RWPE2 (cell line): ENCODE data around the gene PAX9.

ENCODE experiments used
- ATAC-seq: fragments of 200-7000 bp; cut with Tn5 transposase; 3 replicates; pipeline ENCODE4 v1.9.1; 2021; ENCODE audit warnings: low read depth
- DNase-seq: peaks from one replicate; pipeline ENCODE4 v3.0.0-alpha.2; 2020; ENCODE audit warnings: low spot score
- H3K27ac ChIP-seq: fragments of 450-650 bp; 2 replicates; pipeline ENCODE4 v1.5.1; 2017; ENCODE audit warnings: mild to moderate bottlenecking; ENCODE audit not compliant: poor library complexity, severe bottlenecking
- H3K27me3 ChIP-seq: fragments of 250-450 bp; sonication (Bioruptor Pico); 2 replicates; pipeline ENCODE4 v1.5.1; 2021; ENCODE audit warnings: mild to moderate bottlenecking, moderate library complexity; ENCODE audit not compliant: insufficient read depth, poor library complexity, severe bottlenecking
- H3K36me3 ChIP-seq: fragments of 250-450 bp; sonication (Bioruptor Pico); 2 replicates; pipeline ENCODE4 v1.5.1; 2020; ENCODE audit warnings: low read depth, mild to moderate bottlenecking, moderate library complexity
- H3K4me1 ChIP-seq: fragments of 250-450 bp; sonication (Bioruptor Pico); 2 replicates; pipeline ENCODE4 v1.5.1; 2021; ENCODE audit warnings: mild to moderate bottlenecking, moderate library complexity; ENCODE audit not compliant: insufficient read depth, poor library complexity, severe bottlenecking
- H3K4me3 ChIP-seq: fragments of 250-450 bp; sonication (Bioruptor Pico); 2 replicates; pipeline ENCODE4 v1.5.1; 2021; ENCODE audit warnings: mild to moderate bottlenecking, moderate library complexity; ENCODE audit not compliant: severe bottlenecking
- H3K9me3 ChIP-seq: fragments of 250-450 bp; sonication (Bioruptor Pico); 2 replicates; pipeline ENCODE4 v1.5.1; 2021; ENCODE audit warnings: mild to moderate bottlenecking, moderate library complexity; ENCODE audit not compliant: severe bottlenecking
- CTCF ChIP-seq: fragments of 450-650 bp; IDR thresholded peaks from one replicate; pipeline ENCODE4 v1.5.1; 2017; ENCODE audit warnings: mild to moderate bottlenecking, moderate library complexity; ENCODE audit not compliant: poor library complexity, severe bottlenecking

The PAX9 gene

GRCh38 chr14:36665887-36666415, 4.3 kb downstream of the PAX9 start:
- no peak for TF ChIP-seq CTCF

GRCh38 chr14:36666416-36667206, 5.0 kb downstream of the PAX9 start:
- H3K4me1 ChIP-seq, result no peaks in the 10 kb centered on the region
- H3K36me3 ChIP-seq, result peaks cover 42% of the 10 kb centered on the region
- DNase-seq (no peak), ATAC-seq (no peak)
- H3K27ac ChIP-seq, result no peak overlapping the region
- no peaks in the 10 kb centered on the region for H3K9me3 ChIP-seq
- no peaks in the 10 kb centered on the region for H3K27me3 ChIP-seq
- H3K4me3 ChIP-seq, result no peak overlapping the region
- no peak for TF ChIP-seq CTCF

More at GRCh38 chr14:36665887-36666415, 4.3 kb downstream of the PAX9 start:
- Histone ChIP-seq H3K27me3 (no peaks in the 10 kb centered on the region), H3K36me3 (peaks cover 41% of the 10 kb centered on the region), H3K4me1 (no peaks in the 10 kb centered on the region), H3K9me3 (no peaks in the 10 kb centered on the region), H3K27ac (no peak overlapping the region), H3K4me3 (no peak overlapping the region)
- ATAC-seq, result no peak
- no peak for DNase-seq

- H3K27ac ChIP-seq, result no peak overlapping the region
- no peak for TF ChIP-seq CTCF
- peaks cover 45% of the 10 kb centered on the region for H3K36me3 ChIP-seq
- H3K4me1 ChIP-seq, result no peaks in the 10 kb centered on the region
- DNase-seq, result no peak
- no peak overlapping the region for H3K4me3 ChIP-seq
- no peaks in the 10 kb centered on the region for H3K9me3 ChIP-seq
- no peak for ATAC-seq
- H3K27me3 ChIP-seq, result no peaks in the 10 kb centered on the region
Measured at GRCh38 chr14:36667679-36668078, 6.0 kb downstream of the PAX9 start.

- Histone ChIP-seq H3K27me3 (no peaks in the 10 kb centered on the region), H3K27ac (no peak overlapping the region), H3K4me3 (no peak overlapping the region), H3K36me3 (peaks cover 38% of the 10 kb centered on the region), H3K4me1 (peaks cover 9% of the 10 kb centered on the region), H3K9me3 (no peaks in the 10 kb centered on the region)
- DNase-seq (no peak), ATAC-seq (no peak)
- TF ChIP-seq CTCF, result no peak
Measured at GRCh38 chr14:36671149-36671548, 9.5 kb downstream of the PAX9 start.

- no peaks in the 10 kb centered on the region for H3K9me3 ChIP-seq
- H3K4me1 ChIP-seq, result peaks cover 9% of the 10 kb centered on the region
- no peak for TF ChIP-seq CTCF
- DNase-seq (no peak), ATAC-seq (no peak)
- H3K4me3 ChIP-seq, result no peak overlapping the region
- H3K27ac ChIP-seq, result no peak overlapping the region
- H3K27me3 ChIP-seq, result no peaks in the 10 kb centered on the region
- peaks cover 45% of the 10 kb centered on the region for H3K36me3 ChIP-seq
Measured at GRCh38 chr14:36672095-36672494, 10.4 kb downstream of the PAX9 start.
